ENCODE measurements around the gene EML6. TPM values are rescaled to one million over a fixed set of nuclear protein-coding genes. Genes with fewer than 3 reads are reported as not detected.
A peak's percentile ranks its signal among the peaks of the same experiment; 100 is the strongest.

The EML6 gene
- total RNA-seq, 1 experiment from 2014 or later: 15.7 TPM

GRCh38 chr2:54979321-54980044, 256.0 kb downstream of the EML6 start:
- H3K36me3 ChIP-seq (ENCODE audit: low read depth, low read length): peaks cover 11% of the 10 kb centered on the region
- H3K4me2 ChIP-seq (ENCODE audit: low read length): peak overlapping the region; percentile 41; the same call in 1 of the 2 replicates

DNA sequence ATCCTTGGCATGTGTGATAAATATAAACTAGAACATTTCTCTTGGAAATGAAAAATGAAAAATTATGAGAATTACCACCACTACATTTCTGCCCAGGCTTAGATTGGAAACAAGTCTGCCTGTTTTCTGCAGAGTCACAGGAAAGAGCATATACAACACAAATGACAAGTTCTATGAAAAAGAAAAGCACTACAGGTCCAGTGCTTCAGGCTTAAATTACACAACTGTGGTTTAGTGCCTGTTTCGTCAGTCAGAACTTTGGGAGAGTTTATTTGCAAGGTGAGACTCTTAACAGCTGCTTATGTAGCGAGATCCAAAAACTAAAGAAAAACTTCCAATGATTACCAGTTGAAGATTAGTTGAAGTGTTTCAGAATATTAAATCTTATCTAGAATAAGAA, 257.9 kb downstream of the EML6 start:
- H3K36me3 ChIP-seq (ENCODE audit: low read depth, low read length): peaks cover 21% of the 10 kb centered on the region
- intact Hi-C loops (cut with micrococcal nuclease): no loop called here
- H2AFZ ChIP-seq (ENCODE audit: low read length): no peak overlapping the region
- no peaks in the 10 kb centered on the region for H3K27me3 ChIP-seq (ENCODE audit: low read length)
- ChIA-PET CTCF (no interaction called here), POLR2A (ENCODE audit: unreplicated experiment) (no interaction called here)
- TF ChIP-seq EZH2phosphoT487 (IDR thresholded peaks at IDR 0.05; ENCODE audit: borderline replicate concordance, low read length): no peak
- TF ChIP-seq EZH2 (IDR thresholded peaks at IDR 0.05; ENCODE audit: low read length, unreplicated experiment): no peak
- TF ChIP-seq CTCF (conservative IDR thresholded peaks at IDR 0.05; ENCODE audit: low read depth, low read length): no peak
- peaks cover 16% of the 10 kb centered on the region for H3F3A ChIP-seq (ENCODE audit: low read length, unreplicated experiment)
- peaks cover 63% of the 10 kb centered on the region for H3K4me1 ChIP-seq (ENCODE audit: insufficient read depth, low read length)
- H3K79me2 ChIP-seq (ENCODE audit: low read length): peaks cover 77% of the 10 kb centered on the region
- H3K27ac ChIP-seq (ENCODE audit: low read length): no peak overlapping the region; the same call in 1 of the 2 replicates
- H4K20me1 ChIP-seq (ENCODE audit: low read length): 0 out of 2 replicates have a peak, but pooled peaks cover 17% of the 10 kb centered on the region
- H3K4me3 ChIP-seq (ENCODE audit: low read length): no peak overlapping the region
- no peak overlapping the region for H3K9ac ChIP-seq (ENCODE audit: low read length)
- DNase-seq: no peak
- no TSS peak for BruUV-seq (replicated peaks)
- no peak overlapping the region for H3K4me2 ChIP-seq (ENCODE audit: low read length)
- H3K9me3 ChIP-seq (ENCODE audit: low read length): no peaks in the 10 kb centered on the region
- H3K9me2 ChIP-seq (replicated peaks; ENCODE audit: low read length): no peaks in the 10 kb centered on the region
- no peak for ATAC-seq

More at GRCh38 chr2:54979321-54980044, 256.0 kb downstream of the EML6 start:
- Histone ChIP-seq H3K79me2 (ENCODE audit: low read length) (peaks cover 83% of the 10 kb centered on the region), H3K9me3 (ENCODE audit: low read length) (no peaks in the 10 kb centered on the region), H3F3A (ENCODE audit: low read length, unreplicated experiment) (peaks cover 5% of the 10 kb centered on the region), H3K9ac (ENCODE audit: low read length) (no peak overlapping the region), H3K27ac (ENCODE audit: low read length) (no peak overlapping the region), H2AFZ (ENCODE audit: low read length) (no peak overlapping the region), H3K9me2 (replicated peaks; ENCODE audit: low read length) (no peaks in the 10 kb centered on the region), H3K27me3 (ENCODE audit: low read length) (no peaks in the 10 kb centered on the region), H4K20me1 (ENCODE audit: low read length) (peaks cover 18% of the 10 kb centered on the region; the same call in 1 of the 2 replicates), H3K4me3 (ENCODE audit: low read length) (no peak overlapping the region), H3K4me1 (ENCODE audit: insufficient read depth, low read length) (peaks cover 44% of the 10 kb centered on the region)
- TF ChIP-seq EZH2phosphoT487 (IDR thresholded peaks at IDR 0.05; ENCODE audit: borderline replicate concordance, low read length) (no peak), EZH2 (IDR thresholded peaks at IDR 0.05; ENCODE audit: low read length, unreplicated experiment) (no peak), CTCF (conservative IDR thresholded peaks at IDR 0.05; ENCODE audit: low read depth, low read length) (no peak)
- POLR2A ChIA-PET (ENCODE audit: unreplicated experiment): no interaction called here
- no peak for ATAC-seq
- BruUV-seq (replicated peaks): no TSS peak
- intact Hi-C loops (cut with micrococcal nuclease): no loop called here
- peak; percentile 85 for DNase-seq
- CTCF ChIA-PET: interaction anchor here (0.7 to 1.0 kb wide), 2 partner anchors 63 to 71 kb away, joined by 4 read pairs; partner anchors contain the start of gene RTN4
